Body of pancreas (tissue), 4 donors: ENCODE measurements around the gene BANK1. TPM values are rescaled to one million over a fixed set of nuclear protein-coding genes. Genes with fewer than 3 reads are reported as not detected.

ENCODE experiments used
- ATAC-seq: fragments of 150-250 bp; one replicate; pipeline ENCODE4 v1.9.1; 2016
- DNase-seq, 4 donors: peaks; one replicate each; pipeline ENCODE4 v3.0.0-alpha.2; 2019
- H3K27ac ChIP-seq, 4 donors: fragments of 200-600 bp; sonication (generic); 1 replicate in 3 of 4; 2 replicates in 1 of 4; pipeline versions ENCODE4 v1.5.1 to v1.6.1; 2016 to 2019; ENCODE audit warnings: mild to moderate bottlenecking in 1 of 4, mixed read lengths in 1 of 4, moderate library complexity in 1 of 4
- H3K27me3 ChIP-seq, 2 donors: fragments of 200-600 bp; sonication (generic); one replicate each; pipeline ENCODE4 v1.6.0; 2016; ENCODE audit warnings: mild to moderate bottlenecking in 1 of 2
- H3K36me3 ChIP-seq, 2 donors: fragments of 200-600 bp; sonication (generic); replicated peaks in 1 of 2; 2 replicates each; pipeline ENCODE4 v1.5.1; 2016; ENCODE audit warnings: low read depth in 2 of 2; ENCODE audit not compliant: insufficient read depth in 1 of 2
- H3K4me1 ChIP-seq: fragments of 200-600 bp; sonication (generic); one replicate; pipeline ENCODE4 v1.6.0; 2016
- H3K4me3 ChIP-seq, 2 donors: fragments of 200-600 bp; sonication (generic); 1 replicate in 1 of 2; 2 replicates in 1 of 2; pipeline ENCODE4 v1.5.1; 2016 to 2019
- H3K9me3 ChIP-seq, 3 donors: fragments of 200-600 bp; sonication (generic); 1 replicate in 2 of 3; 2 replicates in 1 of 3; pipeline ENCODE4 v1.5.1; 2016
- CTCF ChIP-seq, 7 experiments: fragments of 450-650 bp in 4 of 7; fragments of 200-600 bp in 3 of 7; sonication (generic) in 3 of 7; IDR thresholded peaks; one replicate each; pipeline ENCODE4 v1.5.1; 2016 to 2019; ENCODE audit warnings: antibody characterized with exemption in 7 of 7
- POLR2A ChIP-seq, 3 donors: fragments of 450-650 bp; IDR thresholded peaks; one replicate each; pipeline ENCODE4 v1.6.1; 2016; ENCODE audit warnings: antibody characterized with exemption in 3 of 3, mild to moderate bottlenecking in 2 of 3
- WGBS, 2 donors: methylation state at CpG; one replicate each; pipeline ENCODE4 v1.1.5; 2017; 5-methylcytosine and 5-hydroxymethylcytosine counted together
- intact Hi-C: fragments of 100-400 bp; cut with DNase I; formaldehyde crosslinking; loops from one replicate; pipeline ENCODE4 v1.15.1; 2023
- total RNA-seq, 2 donors: library from RNA; depleted of rRNA; stranded (reverse); fragments of >200 nt; gene quantifications; one replicate each; pipeline ENCODE4 v1.1.0, GENCODE V29; 2016

The BANK1 gene
- total RNA-seq, 2 donors from 2014 or later = 1.0 to 2.0 TPM

DNA sequence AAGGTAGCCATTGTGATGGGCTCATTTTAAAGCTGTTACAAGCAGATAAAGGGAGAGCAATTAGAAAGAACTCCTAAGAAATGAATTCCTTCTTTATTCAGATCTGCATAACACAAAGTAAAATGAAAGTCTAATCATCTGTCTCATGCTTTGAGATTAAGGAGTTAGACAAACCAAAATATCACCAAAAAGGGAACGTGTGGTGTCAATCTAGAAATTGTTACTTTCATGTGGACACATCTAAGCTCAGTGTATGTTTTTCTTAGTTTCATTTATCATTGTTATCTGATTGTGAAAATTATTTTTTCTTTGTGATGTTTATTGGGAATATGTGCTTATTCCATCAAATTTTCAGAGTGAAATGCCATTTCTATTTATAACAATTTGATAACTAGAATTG lies 80.3 kb downstream of the BANK1 start:
- no peak for ATAC-seq
- H3K4me1 ChIP-seq = no peaks in the 10 kb centered on the region
- no peak overlapping the region for H3K4me3 ChIP-seq
- no peak for TF ChIP-seq POLR2A (IDR thresholded peaks at IDR 0.05)
- no peak for TF ChIP-seq CTCF (IDR thresholded peaks at IDR 0.05)
- H3K27ac ChIP-seq = no peak overlapping the region
- no peak for DNase-seq
- H3K36me3 ChIP-seq = no peaks in the 10 kb centered on the region
- H3K27me3 ChIP-seq = no peaks in the 10 kb centered on the region
- intact Hi-C loops = no loop called here
- 30 to 34% methylated on average over 1 of the region's 1 CpG for WGBS, 2 donors
- H3K9me3 ChIP-seq = no peaks in the 10 kb centered on the region

DNA sequence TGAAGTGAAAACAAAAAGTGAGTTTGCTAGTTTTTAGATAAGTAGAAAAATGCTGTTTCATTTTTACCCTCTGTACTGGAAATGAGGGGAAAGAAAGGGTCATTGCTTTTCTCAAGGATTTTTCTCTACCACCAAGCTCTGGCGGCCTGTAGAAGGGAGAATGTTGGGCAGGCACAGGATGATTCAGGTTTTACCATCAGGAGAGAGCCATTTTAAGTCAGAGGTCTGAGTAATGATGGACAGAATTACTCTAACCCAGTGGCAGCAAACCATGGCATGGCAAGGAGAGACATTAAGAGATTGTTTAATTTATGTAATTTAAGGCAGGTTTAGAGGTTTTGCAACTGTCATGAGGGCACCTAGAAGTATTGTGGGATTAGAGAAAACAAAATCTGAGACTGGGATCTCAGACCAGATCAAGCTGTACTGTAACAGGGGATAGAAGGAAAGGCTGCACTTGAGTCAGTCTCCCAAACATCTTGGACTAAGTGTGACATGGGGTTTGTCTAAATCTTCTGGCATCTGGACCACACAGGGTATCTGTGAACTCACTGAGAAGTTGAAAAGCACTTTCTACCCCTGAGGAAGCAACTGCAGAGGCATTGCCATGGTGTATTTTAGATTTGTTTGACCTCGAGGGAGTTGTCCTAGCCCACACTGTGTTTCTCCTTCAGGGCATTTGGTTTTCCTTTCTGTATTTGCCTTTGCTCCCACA lies 81.6 kb downstream of the BANK1 start:
- 46 to 60% methylated on average over 2 of the region's 2 CpGs for WGBS, 2 donors
- intact Hi-C loops = no loop called here
- DNase-seq (no peak), ATAC-seq (no peak)
- H3K36me3 ChIP-seq = no peaks in the 10 kb centered on the region
- H3K9me3 ChIP-seq = no peaks in the 10 kb centered on the region
- H3K4me1 ChIP-seq = no peaks in the 10 kb centered on the region
- H3K4me3 ChIP-seq = no peak overlapping the region
- TF ChIP-seq POLR2A (IDR thresholded peaks at IDR 0.05) (no peak), CTCF (IDR thresholded peaks at IDR 0.05) (no peak)
- no peak overlapping the region for H3K27ac ChIP-seq
- no peaks in the 10 kb centered on the region for H3K27me3 ChIP-seq

GRCh38 chr4:101885574-101885973 lies 95.0 kb downstream of the BANK1 start:
- H3K36me3 ChIP-seq = no peaks in the 10 kb centered on the region
- intact Hi-C loops = no loop called here
- no peaks in the 10 kb centered on the region for H3K9me3 ChIP-seq
- ATAC-seq = peak; percentile 90
- no peak overlapping the region for H3K27ac ChIP-seq
- 24 to 31% methylated on average over 2 of the region's 2 CpGs for WGBS, 2 donors
- no peaks in the 10 kb centered on the region for H3K4me1 ChIP-seq
- TF ChIP-seq POLR2A (IDR thresholded peaks at IDR 0.05) (no peak), CTCF (IDR thresholded peaks at IDR 0.05) (no peak)
- no peak for DNase-seq
- H3K4me3 ChIP-seq = no peak overlapping the region
- no peaks in the 10 kb centered on the region for H3K27me3 ChIP-seq

GRCh38 chr4:101886826-101887225 lies 96.3 kb downstream of the BANK1 start:
- DNase-seq = no peak

More at GRCh38 chr4:101886826-101887225, 96.3 kb downstream of the BANK1 start:
- intact Hi-C loops = no loop called here
- Histone ChIP-seq H3K27me3 (no peaks in the 10 kb centered on the region), H3K36me3 (no peaks in the 10 kb centered on the region), H3K4me1 (no peaks in the 10 kb centered on the region), H3K4me3 (no peak overlapping the region), H3K27ac (no peak overlapping the region), H3K9me3 (no peaks in the 10 kb centered on the region)
- TF ChIP-seq CTCF (IDR thresholded peaks at IDR 0.05) (no peak), POLR2A (IDR thresholded peaks at IDR 0.05) (no peak)
- no peak for ATAC-seq
- 67 to 72% methylated on average over 3 of the region's 3 CpGs for WGBS, 2 donors
